Stimulated activated CD4-positive, alpha-beta T cell treated with anti-CD3 and anti-CD28 coated beads, Interleukin-2, amount 100 ng/mL, for 4 hours (primary cell): ENCODE measurements around the gene PACS1.

Source experiments
- DNase-seq: peaks from one replicate; pipeline ENCODE4 v3.0.0-alpha.2; 2020; ENCODE audit warnings: low read depth

Gene PACS1

DNA sequence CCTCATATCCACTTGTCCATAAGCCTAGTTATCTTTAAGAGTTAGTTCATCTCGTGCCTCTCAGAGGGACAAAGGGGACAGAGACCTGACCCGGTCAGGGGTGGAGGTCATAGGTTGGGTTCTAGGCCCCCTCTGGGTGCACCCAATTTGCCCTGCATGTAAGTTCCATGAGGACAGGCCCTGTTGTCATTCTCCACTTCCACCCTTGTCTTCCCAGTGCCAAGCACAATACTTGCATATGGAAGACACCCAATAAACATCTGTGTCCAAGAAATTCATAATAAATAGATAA is 220.2 kb downstream of the PACS1 start:
- no peak for DNase-seq

DNA sequence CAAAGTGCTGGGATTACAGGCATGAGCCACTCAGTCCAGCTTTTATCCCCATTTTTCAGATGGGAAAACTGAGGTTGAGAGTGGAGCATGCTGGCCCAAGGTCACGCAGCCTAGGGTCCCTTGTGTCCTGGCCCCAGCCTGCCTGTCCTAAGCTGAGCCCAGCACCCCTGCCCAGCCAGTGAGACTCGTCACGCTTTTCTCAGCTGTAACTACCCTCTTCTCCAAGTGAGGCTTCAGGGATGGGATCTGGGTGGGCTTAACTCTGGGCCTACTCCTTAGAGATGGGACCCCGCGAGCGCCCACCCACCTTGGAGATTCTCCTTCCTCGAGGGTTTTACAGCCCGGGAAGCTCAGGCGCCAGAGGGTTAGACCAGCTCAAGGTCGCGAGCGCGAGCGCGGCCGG is 221.2 kb downstream of the PACS1 start:
- no peak for DNase-seq

DNA sequence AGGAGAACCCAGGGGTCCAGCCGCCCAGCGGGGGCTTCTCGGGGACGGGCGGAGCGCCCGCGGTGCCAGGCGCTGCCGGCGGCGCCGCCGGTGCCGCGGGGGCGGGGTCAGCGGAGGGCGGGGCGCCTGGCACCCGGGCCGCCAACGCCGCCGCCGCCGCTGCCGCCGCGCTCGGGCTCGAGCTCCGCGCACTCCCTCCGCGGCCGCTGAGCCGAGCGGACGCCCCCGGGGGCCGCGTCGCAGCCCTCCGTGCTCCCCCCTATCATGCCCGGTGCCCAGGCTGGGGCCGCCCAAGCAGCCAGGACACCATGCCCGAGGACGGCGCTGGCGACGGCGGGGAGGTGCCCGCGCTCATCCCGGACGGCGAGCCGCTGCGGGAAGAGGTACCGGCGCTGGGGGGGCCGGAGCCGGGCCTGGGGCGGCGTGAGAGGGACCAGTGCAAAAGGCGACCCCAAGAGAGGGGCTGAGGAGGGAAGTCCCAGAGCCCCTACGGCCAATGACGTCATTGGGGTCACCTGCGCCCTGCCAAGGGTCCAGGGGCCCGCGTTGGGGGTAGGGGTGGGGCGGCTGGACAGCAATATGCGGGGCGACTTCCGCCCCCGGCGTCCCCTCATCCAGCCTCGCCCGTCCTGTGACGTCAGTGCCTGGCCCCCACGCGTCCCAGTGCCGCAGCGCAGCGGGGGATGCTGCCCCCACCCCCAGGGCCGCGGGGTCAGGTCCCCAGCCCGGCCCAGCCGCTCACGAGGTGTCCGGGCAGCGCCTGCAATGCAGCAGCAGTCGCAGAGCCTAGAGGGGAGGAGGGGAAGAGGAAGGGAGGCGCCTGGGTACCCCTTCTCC is 221.9 kb downstream of the PACS1 start, which contains the start of gene TMEM151A:
TSS of gene TMEM151A (plus strand) at position 189 of the 837 bp plus-strand sequence. CDS start at position 309, 120 bp downstream.
- no peak for DNase-seq

DNA sequence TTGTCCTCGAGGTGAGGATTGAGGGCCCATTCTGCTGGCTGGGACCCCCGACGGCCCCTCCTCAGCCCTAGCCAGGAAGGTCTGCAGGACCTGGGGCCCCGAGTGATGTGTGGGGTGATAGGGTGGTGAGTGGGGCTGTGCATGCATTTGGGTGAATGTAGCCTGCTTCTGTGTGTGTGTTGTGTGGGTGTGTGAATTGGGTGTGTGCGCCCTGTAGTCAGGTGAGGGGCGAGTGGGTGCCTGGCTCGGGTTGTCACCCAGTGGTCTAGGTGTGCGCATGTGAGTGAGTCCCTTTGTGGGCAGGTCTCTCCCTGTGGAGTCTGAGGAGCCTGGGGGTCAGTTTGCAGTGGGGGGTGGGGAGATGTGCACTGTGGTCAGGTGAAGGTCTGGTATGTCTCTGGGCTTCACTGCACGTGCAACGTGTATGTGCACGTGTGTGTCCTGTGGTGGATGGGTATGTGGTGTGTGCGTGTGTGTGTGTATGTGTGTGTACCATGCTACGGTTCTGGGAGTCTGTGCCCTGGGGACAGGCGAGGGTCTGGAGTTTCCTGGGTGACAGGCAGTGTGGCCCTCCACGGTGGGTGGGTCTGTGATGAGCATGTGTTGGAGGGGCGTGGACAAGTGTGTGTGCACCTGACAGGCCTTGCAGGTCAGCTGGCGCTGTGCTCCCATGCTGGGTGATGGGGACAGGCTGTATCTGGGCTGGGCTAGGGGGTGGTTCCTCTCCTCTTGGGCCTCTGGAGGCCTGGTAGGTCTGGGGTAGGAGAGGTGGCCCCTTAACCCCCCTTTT is 222.7 kb downstream of the PACS1 start:
- no peak for DNase-seq

DNA sequence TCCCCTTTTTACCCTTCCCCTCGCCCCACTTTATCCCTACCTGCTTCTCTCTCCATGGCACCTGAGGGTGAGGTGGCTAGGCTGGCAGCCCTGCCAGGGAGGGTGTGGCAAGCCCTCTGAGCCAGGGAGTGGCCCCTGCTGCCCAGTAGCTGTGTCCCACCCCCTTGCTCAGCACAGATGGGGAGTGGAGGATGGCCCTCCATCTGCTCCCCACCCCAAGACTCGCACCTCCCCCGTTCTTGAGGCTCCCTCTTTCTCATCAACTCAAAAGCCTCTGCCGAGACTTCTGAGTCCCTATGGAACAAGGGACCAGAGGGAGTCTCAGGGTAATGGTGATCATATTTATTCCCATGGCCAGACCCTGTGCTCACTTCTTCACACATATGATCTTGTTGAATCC is 223.3 kb downstream of the PACS1 start:
- no peak for DNase-seq

DNA sequence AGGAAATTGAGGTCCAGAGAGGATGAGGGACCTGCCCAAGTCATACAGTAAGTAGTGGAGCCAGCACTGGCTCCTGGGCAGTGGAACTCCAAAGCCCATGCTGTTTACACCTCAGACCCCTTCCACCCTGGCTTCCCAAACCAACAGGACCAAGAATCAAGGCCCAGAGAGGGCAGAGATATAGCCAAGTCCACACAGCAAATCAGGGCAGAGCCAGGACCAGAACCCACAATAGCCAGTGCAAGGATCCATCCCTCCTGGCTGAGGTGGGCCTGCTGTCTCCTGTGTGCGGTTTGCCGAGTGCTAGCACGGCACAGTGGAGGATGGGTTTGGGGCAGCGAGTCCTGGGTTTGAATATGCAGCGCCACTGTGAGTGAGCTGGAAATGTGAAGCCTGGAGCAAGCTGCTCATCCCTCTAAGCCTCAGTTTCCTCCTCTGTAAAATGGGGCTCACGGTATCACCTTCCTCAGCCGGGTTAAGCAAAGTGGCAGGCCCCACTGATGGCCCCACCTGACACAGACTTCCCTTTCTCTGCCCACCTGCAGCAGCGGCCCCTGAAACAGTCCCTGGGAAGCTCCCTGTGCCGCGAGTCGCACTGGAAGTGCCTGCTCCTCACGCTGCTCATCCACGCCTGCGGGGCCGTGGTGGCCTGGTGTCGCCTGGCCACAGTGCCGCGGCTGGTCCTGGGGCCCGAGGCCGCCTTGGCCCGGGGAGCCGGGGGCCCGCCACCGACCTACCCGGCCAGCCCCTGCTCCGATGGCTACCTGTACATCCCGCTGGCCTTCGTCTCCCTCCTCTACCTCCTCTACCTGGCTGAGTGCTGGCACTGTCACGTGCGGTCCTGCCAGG is 223.9 kb downstream of the PACS1 start:
- no peak for DNase-seq
